ENCODE measurements around the gene SLC35E2B. TPM values are rescaled to one million over a fixed set of nuclear protein-coding genes. Genes with fewer than 3 reads are reported as not detected.

Gene SLC35E2B
- total RNA-seq, 1 experiment from 2014 or later: 51.3 TPM

GRCh38 chr1:1630965-1631781 is 61.4 kb downstream of the SLC35E2B start:
- CTCF ChIA-PET: interaction anchor here (0.5 to 1.9 kb wide), 6 partner anchors 11 to 416 kb away, joined by 3 to 6 read pairs (median 4); no protein-coding TSS in a partner anchor
- POLR2A ChIA-PET: no interaction called here
- TF ChIP-seq, protein P1, sequence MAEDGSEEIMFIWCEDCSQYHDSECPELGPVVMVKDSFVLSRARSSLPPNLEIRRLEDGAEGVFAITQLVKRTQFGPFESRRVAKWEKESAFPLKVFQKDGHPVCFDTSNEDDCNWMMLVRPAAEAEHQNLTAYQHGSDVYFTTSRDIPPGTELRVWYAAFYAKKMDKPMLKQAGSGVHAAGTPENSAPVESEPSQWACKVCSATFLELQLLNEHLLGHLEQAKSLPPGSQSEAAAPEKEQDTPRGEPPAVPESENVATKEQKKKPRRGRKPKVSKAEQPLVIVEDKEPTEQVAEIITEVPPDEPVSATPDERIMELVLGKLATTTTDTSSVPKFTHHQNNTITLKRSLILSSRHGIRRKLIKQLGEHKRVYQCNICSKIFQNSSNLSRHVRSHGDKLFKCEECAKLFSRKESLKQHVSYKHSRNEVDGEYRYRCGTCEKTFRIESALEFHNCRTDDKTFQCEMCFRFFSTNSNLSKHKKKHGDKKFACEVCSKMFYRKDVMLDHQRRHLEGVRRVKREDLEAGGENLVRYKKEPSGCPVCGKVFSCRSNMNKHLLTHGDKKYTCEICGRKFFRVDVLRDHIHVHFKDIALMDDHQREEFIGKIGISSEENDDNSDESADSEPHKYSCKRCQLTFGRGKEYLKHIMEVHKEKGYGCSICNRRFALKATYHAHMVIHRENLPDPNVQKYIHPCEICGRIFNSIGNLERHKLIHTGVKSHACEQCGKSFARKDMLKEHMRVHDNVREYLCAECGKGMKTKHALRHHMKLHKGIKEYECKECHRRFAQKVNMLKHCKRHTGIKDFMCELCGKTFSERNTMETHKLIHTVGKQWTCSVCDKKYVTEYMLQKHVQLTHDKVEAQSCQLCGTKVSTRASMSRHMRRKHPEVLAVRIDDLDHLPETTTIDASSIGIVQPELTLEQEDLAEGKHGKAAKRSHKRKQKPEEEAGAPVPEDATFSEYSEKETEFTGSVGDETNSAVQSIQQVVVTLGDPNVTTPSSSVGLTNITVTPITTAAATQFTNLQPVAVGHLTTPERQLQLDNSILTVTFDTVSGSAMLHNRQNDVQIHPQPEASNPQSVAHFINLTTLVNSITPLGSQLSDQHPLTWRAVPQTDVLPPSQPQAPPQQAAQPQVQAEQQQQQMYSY (CRISPR knock-in tag; IDR thresholded peaks at IDR 0.05): peak; percentile 61
- TF ChIP-seq RORB (CRISPR knock-in tag; IDR thresholded peaks at IDR 0.05): no peak
- TF ChIP-seq ZNF219 (CRISPR knock-in tag; IDR thresholded peaks at IDR 0.05; ENCODE audit: borderline replicate concordance): no peak
- Mint-ChIP-seq H3K36me3 (no peaks in the 10 kb centered on the region), H3K27ac (no peak overlapping the region), H3K4me1 (peaks cover 2% of the 10 kb centered on the region; the same call in 1 of the 2 replicates), H3K4me3 (peak overlapping the region; percentile 66), H3K27me3 (ENCODE audit: low read depth) (peaks cover 6% of the 10 kb centered on the region), H3K9me3 (no peaks in the 10 kb centered on the region)
- ATAC-seq: peak; percentile 4
- peak; percentile 55 for DNase-seq (ENCODE audit: low spot score)

DNA sequence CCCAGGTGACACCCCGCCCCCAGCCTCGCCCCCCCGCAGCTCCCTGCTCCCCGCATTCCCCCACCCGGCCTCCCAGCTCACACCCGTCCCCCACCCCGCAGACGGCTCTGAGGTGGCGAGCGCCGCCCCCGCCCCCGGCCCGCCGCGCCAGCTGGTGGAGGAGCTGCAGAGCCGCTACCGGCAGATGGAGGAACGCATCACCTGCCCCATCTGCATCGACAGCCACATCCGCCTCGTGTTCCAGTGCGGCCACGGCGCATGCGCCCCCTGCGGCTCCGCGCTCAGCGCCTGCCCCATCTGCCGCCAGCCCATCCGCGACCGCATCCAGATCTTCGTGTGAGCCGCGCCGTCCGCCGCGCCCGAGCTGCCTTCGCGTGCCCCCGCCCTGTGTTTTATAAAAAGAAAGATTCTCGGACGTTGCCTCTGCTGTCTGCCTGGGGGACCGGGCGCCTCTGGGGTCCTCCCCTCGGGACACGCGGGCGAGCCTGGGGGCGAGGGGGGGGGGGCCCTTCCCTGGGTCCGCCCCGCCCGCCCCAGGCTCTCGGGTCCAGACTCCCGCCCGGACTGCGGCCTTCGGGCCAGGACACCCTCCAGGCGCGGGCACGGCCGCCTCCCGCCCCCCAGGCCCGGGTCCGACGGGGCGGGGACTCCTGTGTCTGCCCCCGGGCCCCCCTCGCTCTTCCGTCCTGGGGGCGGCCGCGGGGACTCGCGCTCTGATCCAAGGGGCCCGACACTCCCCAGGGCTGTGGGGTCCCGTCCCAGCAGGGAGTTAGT is 62.2 kb downstream of the SLC35E2B start:
- H3K27me3 Mint-ChIP-seq (ENCODE audit: low read depth): peaks cover 6% of the 10 kb centered on the region
- peaks cover 2% of the 10 kb centered on the region; the same call in 1 of the 2 replicates for H3K4me1 Mint-ChIP-seq
- ChIA-PET CTCF (interaction anchor here (0.5 to 2.2 kb wide), 8 partner anchors 10 to 746 kb away, joined by 3 to 30 read pairs (median 4); no protein-coding TSS in a partner anchor), POLR2A (interaction anchor here (0.5 to 1.8 kb wide), 3 partner anchors 11 to 63 kb away, joined by 3 to 7 read pairs (median 3); partner anchors contain the start of gene MIB2)
- H3K27ac Mint-ChIP-seq: no peak overlapping the region
- no peaks in the 10 kb centered on the region for H3K36me3 Mint-ChIP-seq
- H3K9me3 Mint-ChIP-seq: no peaks in the 10 kb centered on the region
- DNase-seq (ENCODE audit: low spot score) (peak; percentile 85), ATAC-seq (no peak; the same call in 1 of the 2 replicates)
- H3K4me3 Mint-ChIP-seq: peak overlapping the region; percentile 61
- TF ChIP-seq HMGXB4 (CRISPR knock-in tag; IDR thresholded peaks at IDR 0.05): no peak; the same call in 1 of the 2 replicates
- TF ChIP-seq GABPB1 (CRISPR knock-in tag; IDR thresholded peaks at IDR 0.05): no peak
- TF ChIP-seq IRF2 (CRISPR knock-in tag; IDR thresholded peaks at IDR 0.05; ENCODE audit: borderline replicate concordance, low read depth): no peak
- TF ChIP-seq ZNF121 (CRISPR knock-in tag; IDR thresholded peaks at IDR 0.05): peak; percentile 84
- TF ChIP-seq JAZF1 (CRISPR knock-in tag; IDR thresholded peaks at IDR 0.05): no peak
- TF ChIP-seq, protein P2, sequence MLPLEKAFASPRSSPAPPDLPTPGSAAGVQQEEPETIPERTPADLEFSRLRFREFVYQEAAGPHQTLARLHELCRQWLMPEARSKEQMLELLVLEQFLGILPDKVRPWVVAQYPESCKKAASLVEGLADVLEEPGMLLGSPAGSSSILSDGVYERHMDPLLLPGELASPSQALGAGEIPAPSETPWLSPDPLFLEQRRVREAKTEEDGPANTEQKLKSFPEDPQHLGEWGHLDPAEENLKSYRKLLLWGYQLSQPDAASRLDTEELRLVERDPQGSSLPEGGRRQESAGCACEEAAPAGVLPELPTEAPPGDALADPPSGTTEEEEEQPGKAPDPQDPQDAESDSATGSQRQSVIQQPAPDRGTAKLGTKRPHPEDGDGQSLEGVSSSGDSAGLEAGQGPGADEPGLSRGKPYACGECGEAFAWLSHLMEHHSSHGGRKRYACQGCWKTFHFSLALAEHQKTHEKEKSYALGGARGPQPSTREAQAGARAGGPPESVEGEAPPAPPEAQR (CRISPR knock-in tag; IDR thresholded peaks at IDR 0.05): no peak
- peak; percentile 89 for TF ChIP-seq ZNF232 (CRISPR knock-in tag; IDR thresholded peaks at IDR 0.05)
- TF ChIP-seq GTF2I (CRISPR knock-in tag; conservative IDR thresholded peaks at IDR 0.05): no peak
- TF ChIP-seq NFE2L1 (CRISPR knock-in tag; IDR thresholded peaks at IDR 0.05): peak; percentile 95
- TF ChIP-seq ZNF317 (CRISPR knock-in tag; IDR thresholded peaks at IDR 0.05; ENCODE audit: borderline replicate concordance, low read depth): peak; percentile 45; the same call in 1 of the 2 replicates
- no peak for TF ChIP-seq RORB (CRISPR knock-in tag; IDR thresholded peaks at IDR 0.05)
- no peak for TF ChIP-seq E2F4 (CRISPR knock-in tag; IDR thresholded peaks at IDR 0.05; ENCODE audit: borderline replicate concordance, low read depth)
- TF ChIP-seq, protein P3, sequence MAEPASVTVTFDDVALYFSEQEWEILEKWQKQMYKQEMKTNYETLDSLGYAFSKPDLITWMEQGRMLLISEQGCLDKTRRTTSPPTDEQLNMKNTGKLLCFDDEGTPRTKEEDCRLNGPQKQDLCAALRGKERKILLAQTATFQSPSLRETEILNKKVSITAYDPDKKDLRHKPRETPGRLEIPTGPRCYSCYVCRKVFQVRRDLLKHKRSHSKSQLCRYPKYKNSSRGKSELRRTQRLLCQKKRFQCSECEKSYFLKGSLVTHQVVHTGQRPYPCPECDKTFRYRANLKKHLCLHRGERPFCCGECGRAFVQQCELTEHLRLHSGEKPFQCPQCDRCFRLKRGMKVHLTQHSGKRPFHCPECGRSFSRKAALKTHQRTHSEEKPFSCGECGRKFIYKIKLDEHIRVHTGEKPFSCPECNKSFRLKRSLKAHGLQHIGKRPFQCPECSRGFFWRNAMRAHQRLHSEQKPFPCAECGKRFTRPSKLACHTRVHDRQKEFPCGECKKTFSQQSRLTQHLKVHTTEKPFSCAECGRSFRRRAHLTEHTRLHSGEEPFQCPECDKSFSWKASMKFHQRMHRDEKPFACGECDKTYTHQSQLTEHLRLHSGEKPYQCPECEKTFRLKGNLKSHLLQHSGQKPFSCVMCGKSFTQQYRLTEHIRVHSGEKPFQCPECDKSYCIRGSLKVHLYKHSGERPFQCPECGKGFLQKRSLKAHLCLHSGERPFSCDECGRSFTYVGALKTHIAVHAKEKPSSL (CRISPR knock-in tag; conservative IDR thresholded peaks at IDR 0.05): no peak
- TF ChIP-seq EMX1 (CRISPR knock-in tag; IDR thresholded peaks at IDR 0.05): no peak
- TF ChIP-seq IRF1 (CRISPR knock-in tag; IDR thresholded peaks at IDR 0.05): no peak
- no peak for TF ChIP-seq CTCF (IDR thresholded peaks at IDR 0.05)
- no peak for TF ChIP-seq FOXJ3 (CRISPR knock-in tag; IDR thresholded peaks at IDR 0.05; ENCODE audit: borderline replicate concordance)
